DND-41 (cell line): ENCODE results near the gene TTC12.
"Not testable (repeated sequence)": the region's sequence is repeated elsewhere in the genome, so short reads cannot be mapped to it uniquely, and the experiment has no call there.

ENCODE experiments used
- ATAC-seq: fragments of 200-7000 bp; cut with Tn5 transposase; 3 replicates; pipeline ENCODE4 v1.9.1; 2021; ENCODE audit warnings: low read depth; ENCODE audit not compliant: insufficient read depth
- DNase-seq: peaks from one replicate; pipeline ENCODE4 v3.0.0-alpha.2; 2020
- H2AFZ ChIP-seq: 2 replicates; pipeline ENCODE4 v1.6.0; 2012; ENCODE audit warnings: low read depth, low read length
- H3K27ac ChIP-seq: 2 replicates; pipeline ENCODE4 v1.5.1; 2012; ENCODE audit warnings: low read length, inconsistent platforms
- H3K27me3 ChIP-seq: fragments of 200-600 bp; sonication (generic); 2 replicates; pipeline ENCODE4 v1.6.0; 2012; ENCODE audit warnings: low read length, mild to moderate bottlenecking, inconsistent platforms; ENCODE audit not compliant: insufficient read depth, poor library complexity
- H3K36me3 ChIP-seq: 2 replicates; pipeline ENCODE4 v1.5.1; 2012; ENCODE audit warnings: low read length, inconsistent platforms; ENCODE audit not compliant: insufficient read depth
- H3K4me1 ChIP-seq: 2 replicates; pipeline ENCODE4 v1.5.1; 2012; ENCODE audit warnings: mild to moderate bottlenecking, low read length; ENCODE audit not compliant: insufficient read depth
- H3K4me2 ChIP-seq: 2 replicates; pipeline ENCODE4 v1.6.0; 2012; ENCODE audit warnings: mild to moderate bottlenecking, moderate library complexity, low read length, inconsistent platforms; ENCODE audit not compliant: insufficient read depth
- H3K4me3 ChIP-seq, 2 experiments: fragments of 200-600 bp in 1 of 2; shearing (Covaris generic) in 1 of 2; 2 replicates each; pipeline ENCODE4 v1.5.1; 2012 to 2016; ENCODE audit warnings: inconsistent platforms in 2 of 2, low read length in 2 of 2, mild to moderate bottlenecking in 2 of 2, low read depth in 1 of 2, moderate library complexity in 1 of 2
- H3K79me2 ChIP-seq: 2 replicates; pipeline ENCODE4 v1.6.0; 2012; ENCODE audit warnings: low read length, inconsistent platforms; ENCODE audit not compliant: insufficient read depth
- H3K9ac ChIP-seq: 2 replicates; pipeline ENCODE4 v1.6.0; 2012; ENCODE audit warnings: low read depth, mild to moderate bottlenecking, inconsistent platforms, low read length, moderate library complexity
- H3K9me3 ChIP-seq: 2 replicates; pipeline ENCODE4 v1.5.1; 2012; ENCODE audit warnings: low read length, moderate library complexity, mild to moderate bottlenecking, inconsistent platforms; ENCODE audit not compliant: insufficient read depth, severe bottlenecking
- H4K20me1 ChIP-seq: 2 replicates; pipeline ENCODE4 v1.6.0; 2012; ENCODE audit warnings: low read length; ENCODE audit not compliant: insufficient read depth
- CTCF ChIP-seq: IDR thresholded peaks from 2 replicates; pipeline ENCODE4 v1.5.1; 2012; ENCODE audit warnings: borderline replicate concordance, low read length, moderate library complexity, mild to moderate bottlenecking; ENCODE audit not compliant: poor library complexity, severe bottlenecking; ENCODE audit errors: extremely low read depth
- EZH2 ChIP-seq: IDR thresholded peaks from 3 replicates; pipeline ENCODE4 v1.6.1; 2012; ENCODE audit warnings: borderline replicate concordance, low read depth, mild to moderate bottlenecking, moderate library complexity, low read length, inconsistent platforms; ENCODE audit not compliant: severe bottlenecking

TTC12 gene

GRCh38 chr11:113293936-113294335 lies 20.4 kb upstream of the TTC12 start:
- no peak for ATAC-seq
- H4K20me1 ChIP-seq = no peaks in the 10 kb centered on the region
- H3K27me3 ChIP-seq = no peaks in the 10 kb centered on the region
- H3K9me3 ChIP-seq = no peaks in the 10 kb centered on the region
- no peaks in the 10 kb centered on the region for H3K79me2 ChIP-seq
- no peaks in the 10 kb centered on the region for H3K36me3 ChIP-seq
- H3K4me1 ChIP-seq = no peaks in the 10 kb centered on the region
- H2AFZ ChIP-seq = no peak overlapping the region
- DNase-seq = no peak
- H3K9ac ChIP-seq = no peak overlapping the region
- no peak overlapping the region for H3K27ac ChIP-seq
- H3K4me3 ChIP-seq = no peak overlapping the region
- no peak overlapping the region for H3K4me2 ChIP-seq
- TF ChIP-seq EZH2 = no peak
- TF ChIP-seq CTCF = no peak

DNA sequence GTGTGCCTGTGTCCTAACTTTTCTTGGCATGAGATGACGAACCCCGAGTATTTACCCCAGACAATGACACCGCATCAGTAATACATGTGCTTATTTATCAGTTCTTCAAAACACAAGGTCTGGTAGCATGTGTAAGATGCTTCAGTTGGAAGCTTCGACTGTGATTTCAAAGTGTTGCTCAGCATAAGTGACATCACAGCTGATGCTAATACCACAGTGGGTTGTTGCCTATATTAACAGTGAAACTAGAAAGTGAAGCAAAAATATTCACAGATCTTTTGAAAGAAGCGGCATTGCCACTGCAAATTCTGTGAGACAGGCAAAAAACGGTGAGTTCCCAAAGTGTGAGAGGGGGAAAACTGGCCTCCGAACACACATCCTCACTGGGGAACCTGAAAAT lies 18.4 kb upstream of the TTC12 start:
- Histone ChIP-seq H3K9me3 (no peaks in the 10 kb centered on the region), H3K79me2 (no peaks in the 10 kb centered on the region), H3K9ac (no peak overlapping the region), H3K4me3 (no peak overlapping the region), H2AFZ (no peak overlapping the region), H3K4me2 (no peak overlapping the region), H3K27ac (no peak overlapping the region), H3K4me1 (no peaks in the 10 kb centered on the region), H3K36me3 (no peaks in the 10 kb centered on the region), H4K20me1 (no peaks in the 10 kb centered on the region), H3K27me3 (no peaks in the 10 kb centered on the region)
- no peak for ATAC-seq
- TF ChIP-seq EZH2 (no peak), CTCF (no peak)
- no peak for DNase-seq

GRCh38 chr11:113296447-113297205 lies 17.8 kb upstream of the TTC12 start:
- H3K4me2 ChIP-seq = no peak overlapping the region
- no peak overlapping the region for H2AFZ ChIP-seq
- H3K4me3 ChIP-seq = no peak overlapping the region
- no peak overlapping the region for H3K9ac ChIP-seq
- H4K20me1 ChIP-seq = no peaks in the 10 kb centered on the region
- H3K9me3 ChIP-seq = no peaks in the 10 kb centered on the region
- no peaks in the 10 kb centered on the region for H3K79me2 ChIP-seq
- H3K27ac ChIP-seq = no peak overlapping the region
- TF ChIP-seq CTCF = no peak
- no peak for TF ChIP-seq EZH2
- no peaks in the 10 kb centered on the region for H3K36me3 ChIP-seq
- ATAC-seq = no peak
- H3K27me3 ChIP-seq = no peaks in the 10 kb centered on the region
- DNase-seq = no peak
- H3K4me1 ChIP-seq = no peaks in the 10 kb centered on the region

DNA sequence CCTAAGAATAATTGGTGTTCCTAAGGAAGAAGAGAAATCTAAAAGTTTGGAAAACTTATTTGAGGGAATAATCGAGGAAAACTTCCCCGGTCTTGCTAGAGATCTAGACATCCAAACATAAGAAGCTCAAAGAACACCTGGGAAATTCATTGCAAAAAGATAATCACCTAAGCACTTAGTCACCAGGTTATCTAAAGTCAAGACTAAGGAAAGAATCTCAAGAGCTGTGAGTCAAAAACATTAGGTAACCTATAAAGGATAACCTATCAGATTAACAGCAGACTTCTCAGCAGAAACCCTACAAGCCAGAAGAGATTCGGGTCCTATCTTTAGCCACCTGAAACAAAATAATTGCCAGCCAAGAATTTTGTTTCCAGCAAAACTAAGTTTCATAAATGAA lies 15.9 kb upstream of the TTC12 start:
- not testable (repeated sequence) for H2AFZ ChIP-seq, ATAC-seq, H3K27ac ChIP-seq, H3K27me3 ChIP-seq, H4K20me1 ChIP-seq, H3K36me3 ChIP-seq, DNase-seq, H3K4me3 ChIP-seq, H3K9me3 ChIP-seq, H3K4me2 ChIP-seq, H3K4me1 ChIP-seq, H3K9ac ChIP-seq, H3K79me2 ChIP-seq
